HG03097 (cell line): ENCODE results near the gene GPD1L.
"Not testable (repeated sequence)": the region's sequence is repeated elsewhere in the genome, so short reads cannot be mapped to it uniquely, and the experiment has no call there.

ENCODE experiments used
- ATAC-seq: cut with Tn5 transposase; IDR thresholded peaks from one replicate; pipeline ENCODE4 v1.9.1; 2021; ENCODE audit not compliant: unreplicated experiment, low FRiP score

The GPD1L gene

DNA sequence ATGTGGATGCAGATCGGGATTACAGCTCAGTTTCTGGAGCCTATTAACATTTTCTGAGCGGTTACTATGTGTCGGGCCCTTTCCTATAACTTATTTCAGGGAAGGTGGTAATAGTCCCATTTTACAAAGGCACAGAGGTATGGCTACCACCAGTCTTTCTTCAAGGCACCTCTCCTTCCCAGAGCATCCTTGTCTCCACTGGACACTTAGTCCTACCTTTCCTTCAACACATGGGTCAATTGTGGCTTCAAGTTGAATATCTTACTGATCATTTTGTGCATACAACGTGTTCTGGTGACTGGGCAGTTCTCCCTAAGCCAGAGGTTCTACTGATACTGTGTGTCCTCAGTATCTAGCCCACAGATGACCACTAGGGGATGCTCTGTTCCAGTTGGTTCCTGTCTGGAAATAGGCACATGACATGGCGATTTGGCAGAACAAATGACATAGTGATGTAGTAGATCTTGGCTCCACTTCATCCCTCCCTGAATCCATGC, 71.3 kb downstream of the GPD1L start:
- ATAC-seq, result no peak

DNA sequence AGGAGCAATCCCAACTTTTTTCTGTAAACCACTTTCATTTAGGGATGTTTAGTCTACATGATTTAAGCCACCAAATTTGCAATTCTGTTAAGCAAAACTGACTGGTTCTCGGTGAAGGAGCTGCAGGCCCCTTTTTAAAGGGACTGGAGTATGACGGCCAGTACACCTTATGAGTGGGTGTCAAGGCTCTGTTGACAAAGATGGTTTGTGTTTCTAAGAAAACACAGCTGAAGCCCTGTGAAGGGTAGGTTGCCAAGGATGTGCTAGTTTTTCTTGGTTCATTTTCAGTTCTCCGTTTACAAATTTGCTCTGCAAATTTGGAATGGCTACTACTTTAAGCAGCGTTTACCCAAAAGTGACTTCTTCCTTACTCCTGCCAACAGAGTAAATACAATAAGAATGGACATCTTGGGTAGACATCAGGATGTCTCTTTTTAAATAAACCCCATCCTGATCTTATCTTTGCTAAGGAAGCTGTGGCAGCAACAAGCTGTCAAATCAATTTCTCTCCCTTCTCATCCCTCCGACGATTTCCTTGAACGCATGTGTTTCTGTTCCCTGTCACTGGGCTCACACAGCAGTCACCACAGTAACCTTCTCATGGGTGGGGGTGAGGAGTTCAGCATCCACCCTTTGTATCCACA, 73.8 kb downstream of the GPD1L start:
- no peak for ATAC-seq

DNA sequence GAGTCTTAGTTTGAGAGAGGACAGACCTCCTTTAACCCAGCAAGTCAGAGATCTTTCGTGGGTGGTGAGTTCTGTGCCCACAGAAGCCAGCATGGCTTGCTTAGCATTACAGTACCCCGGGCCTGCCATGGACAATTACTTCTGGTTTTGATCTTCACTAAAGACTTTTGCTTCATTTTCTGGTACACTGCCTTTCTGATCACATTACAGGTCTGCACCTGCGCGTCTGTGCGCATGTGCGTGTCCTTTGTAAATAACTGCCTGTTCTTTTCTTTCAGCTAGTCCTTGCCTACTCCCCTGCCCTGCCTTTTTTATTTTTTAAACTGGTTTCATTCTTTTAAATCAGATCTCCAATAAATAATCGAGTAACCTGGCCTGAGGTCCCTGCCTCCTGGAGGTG, 74.9 kb downstream of the GPD1L start:
- no peak for ATAC-seq

DNA sequence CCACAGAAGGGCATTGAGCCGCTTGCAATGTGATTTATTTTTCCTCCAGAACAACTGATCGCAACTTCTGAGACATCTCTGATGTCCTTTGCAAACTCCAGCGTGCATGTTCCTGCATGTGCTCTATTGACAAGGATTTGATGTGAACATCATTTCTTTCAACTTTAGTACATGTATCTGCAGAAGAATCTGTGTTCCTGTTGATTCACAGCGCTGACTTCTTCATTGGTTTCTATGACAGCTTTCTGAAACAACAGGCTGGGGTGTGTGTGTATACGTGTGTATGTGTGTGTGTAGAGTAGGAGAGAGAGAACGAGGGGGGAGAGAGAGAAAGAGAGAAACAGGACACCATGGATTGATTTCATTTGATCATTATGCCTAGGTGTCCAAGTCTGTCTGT, 75.4 kb downstream of the GPD1L start:
- ATAC-seq, result no peak

DNA sequence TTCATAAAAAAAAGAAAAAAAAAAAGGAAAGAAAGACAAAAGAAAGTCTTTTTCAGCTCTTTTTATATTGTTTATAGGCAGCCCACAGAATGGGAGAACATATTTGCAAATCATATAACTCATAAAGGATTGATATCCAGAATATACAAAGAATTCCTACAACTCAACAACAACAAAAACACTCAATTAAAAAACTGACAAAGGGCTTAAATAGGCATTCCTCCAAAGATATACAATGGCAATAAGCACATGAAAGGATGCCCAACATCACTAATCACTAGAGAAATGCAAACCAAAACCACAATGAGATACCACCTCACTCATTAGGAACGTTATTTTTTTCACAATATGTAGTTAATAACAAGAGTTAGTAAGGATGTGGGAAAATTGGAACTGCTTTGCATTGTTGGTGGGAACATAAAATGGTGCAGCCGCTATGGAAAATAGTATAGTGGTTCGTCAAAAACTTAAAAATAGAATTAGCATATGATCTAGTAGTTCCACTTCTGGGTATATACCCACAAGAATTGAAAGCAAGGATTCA, 77.8 kb downstream of the GPD1L start:
- no peak for ATAC-seq

DNA sequence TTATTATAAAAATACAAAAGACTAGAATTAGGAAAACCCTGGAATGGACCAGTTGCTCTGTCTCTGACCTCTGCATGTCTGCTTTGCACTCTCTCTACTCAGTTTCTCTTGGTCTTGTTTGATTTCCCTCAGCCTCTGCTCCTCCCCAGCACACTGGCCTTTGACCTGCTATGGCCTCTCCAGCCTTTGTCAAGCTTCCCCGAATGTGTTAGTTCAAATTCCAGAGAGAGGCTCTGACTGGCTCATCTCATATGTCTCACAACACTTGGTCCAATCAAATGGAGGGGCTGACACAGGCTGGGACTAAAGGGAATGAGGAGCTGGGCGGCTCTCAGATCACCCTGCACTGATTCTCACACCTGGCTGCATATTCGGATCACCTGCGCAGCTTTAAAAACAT, 79.7 kb downstream of the GPD1L start:
- no peak for ATAC-seq

DNA sequence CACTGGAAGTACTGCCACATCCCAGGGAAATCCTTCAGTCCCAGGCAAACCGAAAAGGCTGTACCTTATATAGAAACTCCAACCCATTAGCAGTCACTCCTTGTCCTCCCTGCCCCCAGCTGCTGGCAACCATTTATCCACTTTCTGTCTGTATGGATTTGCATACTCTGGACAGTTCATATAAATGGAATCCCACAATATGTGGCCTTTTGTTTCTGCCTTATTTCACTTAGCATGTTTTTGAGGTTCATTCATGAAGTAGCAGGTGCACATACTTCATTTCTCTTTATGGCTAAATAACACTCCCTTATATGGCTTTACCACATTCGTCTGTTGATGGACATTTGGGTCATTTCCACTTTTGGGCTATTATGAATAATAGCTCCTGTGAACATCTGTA, 80.5 kb downstream of the GPD1L start:
- ATAC-seq, result no peak

DNA sequence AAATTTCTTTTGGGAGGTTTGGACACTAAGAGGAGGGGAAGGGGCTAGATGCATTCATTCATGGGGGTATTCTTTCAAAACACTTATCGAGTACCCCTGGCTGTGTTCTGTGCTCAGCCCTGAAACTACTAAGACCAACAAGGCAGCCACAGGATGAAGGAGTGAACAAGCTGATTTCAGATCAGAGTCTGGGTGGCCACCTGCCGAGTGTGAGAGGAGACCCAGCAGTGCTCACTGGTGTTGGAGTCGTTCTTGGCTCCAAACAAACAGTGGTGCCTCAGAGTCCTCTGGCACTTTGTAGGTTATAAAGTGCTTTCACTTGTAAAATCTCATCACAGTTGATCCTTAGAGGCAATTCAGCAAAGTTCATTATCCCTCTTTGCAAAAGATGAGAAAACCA, 83.3 kb downstream of the GPD1L start:
- ATAC-seq, result no peak

DNA sequence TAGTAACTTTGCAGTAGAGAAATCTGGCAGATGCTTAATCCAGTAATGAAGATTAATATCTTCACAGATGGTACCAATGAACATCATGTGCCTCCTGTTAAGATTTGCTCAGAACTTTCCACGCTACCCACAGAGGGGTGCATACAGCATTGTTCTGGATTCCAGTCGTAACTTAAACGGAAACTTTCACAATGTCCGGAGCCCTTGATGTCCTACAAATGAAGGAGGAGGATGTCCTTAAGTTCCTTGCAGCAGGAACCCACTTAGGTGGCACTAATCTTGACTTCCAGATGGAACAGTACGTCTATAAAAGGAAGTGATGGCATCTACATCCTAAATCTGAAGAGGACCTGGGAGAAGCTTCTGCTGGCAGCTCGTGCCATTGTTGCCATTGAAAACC, 84.1 kb downstream of the GPD1L start:
- ATAC-seq, result not testable (repeated sequence)

DNA sequence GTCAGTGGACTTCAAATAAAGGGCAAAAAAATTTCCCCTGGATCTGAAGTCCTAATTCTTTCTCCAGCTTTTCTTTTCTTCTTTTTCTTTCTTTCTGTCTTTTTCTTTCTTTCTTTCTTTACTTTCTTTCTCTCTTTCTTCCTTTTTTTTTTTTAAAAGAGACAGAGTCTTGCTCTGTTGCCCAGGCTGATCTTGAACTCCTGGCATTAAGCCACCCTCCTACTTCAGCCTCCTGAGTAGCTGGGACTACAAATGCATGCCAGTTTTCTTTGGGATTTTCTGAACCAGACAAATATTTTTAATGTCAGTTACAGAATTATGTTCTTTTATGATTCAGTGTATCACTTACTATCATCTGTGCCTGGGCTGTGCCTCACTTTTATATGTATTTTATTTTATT, 86.7 kb downstream of the GPD1L start:
- no peak for ATAC-seq

DNA sequence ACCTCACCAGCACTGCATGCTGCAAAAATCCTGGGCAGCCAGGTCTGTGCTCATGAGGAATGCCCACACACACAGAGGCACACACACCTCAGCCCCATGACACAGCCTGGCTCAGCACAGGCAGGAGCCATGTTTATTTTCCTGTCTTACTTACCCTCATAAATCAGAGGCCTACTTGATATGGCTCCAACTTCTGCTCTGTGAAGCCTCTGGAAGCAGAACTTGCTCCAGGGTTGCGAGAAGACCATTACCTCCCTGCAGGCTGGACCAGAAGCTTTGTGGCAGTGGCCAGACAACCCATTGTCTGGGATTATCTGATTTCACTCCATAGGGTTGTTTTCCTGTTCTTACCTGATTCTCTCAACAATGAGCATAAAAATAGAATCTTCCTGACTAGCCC, 88.2 kb downstream of the GPD1L start:
- ATAC-seq, result no peak

DNA sequence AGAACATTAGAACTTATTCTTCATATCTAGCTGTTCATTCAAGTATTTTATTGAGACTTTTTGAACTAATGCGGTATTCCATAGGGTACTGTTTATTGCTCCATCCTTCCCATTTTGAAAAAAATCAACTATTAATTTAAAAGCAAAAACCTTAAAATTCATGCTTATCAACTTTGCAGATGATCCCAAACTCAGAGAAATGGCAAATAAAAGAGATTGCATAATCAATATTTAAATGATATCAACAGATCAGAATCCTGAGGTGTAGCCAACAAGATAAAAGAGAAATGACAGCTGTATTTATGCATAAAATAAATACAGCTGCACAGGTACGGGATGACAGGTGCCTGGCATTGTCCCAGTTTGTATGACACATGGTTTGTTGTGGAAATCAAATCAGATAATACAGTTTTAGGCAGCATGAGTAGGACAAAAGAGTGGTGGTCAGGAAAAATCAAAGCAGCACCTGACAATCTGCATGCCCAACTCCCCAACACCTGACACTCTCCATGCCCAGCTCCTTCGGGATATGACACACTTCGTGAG, 89.6 kb downstream of the GPD1L start:
- ATAC-seq, result no peak

DNA sequence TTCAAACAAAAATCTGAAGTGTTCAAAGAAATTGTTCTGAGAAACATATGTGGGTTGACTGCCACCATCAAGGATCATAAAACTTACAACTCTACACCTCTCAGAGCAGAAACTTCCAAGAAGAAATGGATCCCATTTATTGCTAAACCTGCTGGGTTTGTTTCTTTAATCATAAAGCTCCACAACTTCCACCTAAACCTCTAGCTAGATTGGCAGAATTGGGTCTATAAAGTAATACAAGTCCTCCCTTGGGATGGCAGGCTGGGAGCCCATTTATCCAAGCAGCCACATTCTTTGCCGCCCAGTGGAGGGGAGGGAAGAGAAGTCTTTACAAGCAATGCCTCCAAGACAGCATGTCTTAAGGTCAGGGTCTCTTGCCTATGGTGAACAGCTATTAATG, 91.6 kb downstream of the GPD1L start:
- ATAC-seq, result no peak

DNA sequence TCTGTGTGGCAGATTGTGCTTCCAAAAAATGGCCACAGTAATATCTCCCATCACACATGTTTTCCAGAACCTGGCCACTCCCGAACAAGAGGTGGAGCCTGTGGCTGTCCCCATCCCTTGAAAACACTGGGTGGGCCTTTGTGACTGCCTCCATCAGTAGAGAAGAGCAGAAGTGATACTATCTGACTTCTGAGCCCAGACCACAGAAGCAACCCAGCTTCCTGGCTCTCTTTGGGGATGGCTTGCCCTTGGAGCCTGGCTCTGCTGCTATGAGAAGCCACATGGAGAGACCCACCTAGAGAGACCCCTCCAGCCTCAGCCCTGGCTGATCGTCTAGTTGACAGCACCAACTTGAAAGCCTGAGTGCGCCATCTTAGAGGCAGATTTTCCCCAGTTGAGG, 92.3 kb downstream of the GPD1L start:
- no peak for ATAC-seq

DNA sequence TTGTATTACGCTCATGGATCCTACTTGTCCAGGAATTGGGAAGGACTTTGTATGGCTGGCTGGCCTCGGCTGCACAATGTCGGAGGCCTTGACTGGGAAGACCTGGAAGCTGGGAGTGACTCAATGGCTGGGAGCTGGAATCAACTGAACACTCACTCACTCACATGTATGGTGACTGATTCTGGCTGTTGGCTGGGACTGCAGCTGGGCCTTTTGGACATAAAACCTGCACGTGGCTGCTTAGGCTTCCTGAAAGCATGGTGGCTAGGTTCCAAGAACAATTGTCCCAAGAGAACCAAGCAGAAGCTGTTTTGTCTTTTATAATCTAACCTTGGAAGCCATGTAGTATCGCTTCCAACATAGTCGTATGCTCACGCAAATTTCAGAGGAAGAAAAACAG, 94.1 kb downstream of the GPD1L start:
- ATAC-seq, result no peak

DNA sequence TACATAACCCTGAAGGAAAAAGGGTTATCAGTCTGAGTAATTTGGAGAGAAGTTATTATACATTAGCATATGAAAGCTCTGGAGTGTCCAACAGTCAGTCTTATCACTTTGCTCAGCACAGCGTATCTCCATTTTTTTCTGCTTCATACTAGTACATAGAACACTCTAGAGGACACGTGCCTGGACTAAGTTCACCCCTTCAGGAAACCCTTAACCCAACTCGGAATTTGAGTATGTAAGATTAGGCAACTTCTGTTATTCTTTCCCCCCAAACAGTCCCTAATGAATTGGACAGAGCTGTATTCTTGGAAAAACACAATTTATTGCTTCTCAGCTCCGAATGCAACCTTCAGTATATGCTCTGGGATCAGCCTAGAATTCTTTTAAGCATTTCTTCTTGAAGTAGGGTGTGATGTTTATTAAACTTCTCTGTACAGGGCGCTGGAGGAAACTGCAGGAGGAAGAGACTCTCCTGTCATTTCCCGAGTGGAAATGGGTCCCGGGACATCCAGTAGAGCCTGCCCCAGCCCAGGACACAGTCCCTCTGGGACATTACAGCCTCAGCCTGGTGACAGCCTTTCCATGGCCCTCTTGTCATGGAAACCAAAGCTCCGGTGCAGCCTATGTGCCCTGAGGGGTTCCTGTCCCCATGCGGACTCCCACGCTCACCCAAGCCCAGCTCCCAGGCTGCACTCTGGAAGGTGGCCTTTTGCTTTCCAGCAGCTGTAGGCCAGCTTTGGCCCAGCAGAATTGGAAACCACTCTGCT, 94.8 kb downstream of the GPD1L start:
- no peak for ATAC-seq

DNA sequence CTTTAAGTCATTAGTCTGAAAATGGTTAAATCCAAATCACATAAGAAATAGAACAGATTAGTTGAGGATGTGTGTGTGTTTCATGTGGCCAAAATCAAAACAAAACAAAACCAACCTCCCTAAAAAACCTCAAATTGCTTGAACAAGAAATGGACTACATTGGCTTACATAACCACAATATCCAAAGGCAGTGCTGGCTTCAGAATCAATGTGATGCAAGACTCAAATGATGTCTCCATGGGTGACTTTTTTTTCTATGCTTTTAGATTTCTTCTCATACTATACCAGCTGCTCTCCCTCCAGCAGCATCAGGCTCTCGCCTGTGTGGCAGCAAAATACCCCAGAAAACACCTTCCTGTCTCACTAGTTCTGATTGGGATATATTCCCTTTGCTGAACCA, 96.1 kb downstream of the GPD1L start:
- no peak for ATAC-seq

DNA sequence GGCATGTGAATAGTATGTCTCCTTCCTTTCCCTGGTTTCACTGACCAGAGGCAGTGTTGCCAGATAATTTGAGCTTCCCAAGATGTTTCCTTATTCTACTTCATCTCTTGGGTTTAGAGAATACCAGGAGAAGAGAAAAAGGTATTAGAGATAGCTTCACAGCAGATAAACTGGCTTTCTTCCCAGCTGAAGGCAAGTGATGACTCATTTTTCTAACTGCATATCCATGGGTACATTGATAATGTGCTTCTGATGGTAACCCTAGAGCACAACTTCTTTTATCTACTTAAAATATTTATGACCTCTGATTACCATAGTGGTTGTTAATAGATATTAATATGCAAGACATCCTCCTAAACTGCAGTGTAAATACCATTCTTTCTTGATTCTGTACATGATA, 97.4 kb downstream of the GPD1L start:
- ATAC-seq, result no peak

DNA sequence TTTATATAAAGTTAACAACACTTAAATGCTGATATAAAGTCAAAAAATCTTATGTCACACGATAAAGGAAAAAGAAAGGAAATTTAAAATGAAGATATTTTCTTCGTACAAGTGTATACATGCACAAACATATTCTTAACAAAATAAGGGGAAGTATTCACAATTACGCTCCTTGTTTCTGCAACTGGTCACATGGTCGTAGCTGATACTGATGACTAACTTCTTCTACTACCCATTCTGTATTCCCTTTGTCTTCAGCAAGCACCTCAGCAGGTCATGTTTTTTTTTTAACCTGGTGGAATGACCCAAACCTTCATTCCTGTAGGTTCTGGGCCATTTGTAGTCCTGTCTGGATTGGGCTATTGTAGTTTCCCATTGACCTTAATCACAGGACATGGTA, 102.0 kb downstream of the GPD1L start:
- ATAC-seq, result no peak

DNA sequence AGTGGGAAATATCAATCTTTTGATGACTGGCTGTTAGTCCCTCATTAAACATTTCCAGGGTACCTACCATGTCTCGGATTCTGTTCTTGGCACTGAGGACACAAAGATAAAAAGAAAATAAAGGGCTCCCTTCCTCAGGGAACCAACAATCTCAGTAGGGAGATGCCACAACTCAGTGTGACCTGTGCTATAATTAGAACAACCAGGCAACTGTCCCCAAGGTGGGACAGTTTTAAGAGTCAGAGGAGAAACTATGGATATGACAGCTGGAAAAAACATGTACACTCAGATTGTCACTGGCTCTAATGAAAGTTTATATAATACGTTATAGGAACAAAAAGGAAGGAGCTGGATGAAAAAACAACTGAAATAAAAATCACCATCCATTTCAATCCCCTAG, 108.8 kb downstream of the GPD1L start:
- ATAC-seq, result no peak

DNA sequence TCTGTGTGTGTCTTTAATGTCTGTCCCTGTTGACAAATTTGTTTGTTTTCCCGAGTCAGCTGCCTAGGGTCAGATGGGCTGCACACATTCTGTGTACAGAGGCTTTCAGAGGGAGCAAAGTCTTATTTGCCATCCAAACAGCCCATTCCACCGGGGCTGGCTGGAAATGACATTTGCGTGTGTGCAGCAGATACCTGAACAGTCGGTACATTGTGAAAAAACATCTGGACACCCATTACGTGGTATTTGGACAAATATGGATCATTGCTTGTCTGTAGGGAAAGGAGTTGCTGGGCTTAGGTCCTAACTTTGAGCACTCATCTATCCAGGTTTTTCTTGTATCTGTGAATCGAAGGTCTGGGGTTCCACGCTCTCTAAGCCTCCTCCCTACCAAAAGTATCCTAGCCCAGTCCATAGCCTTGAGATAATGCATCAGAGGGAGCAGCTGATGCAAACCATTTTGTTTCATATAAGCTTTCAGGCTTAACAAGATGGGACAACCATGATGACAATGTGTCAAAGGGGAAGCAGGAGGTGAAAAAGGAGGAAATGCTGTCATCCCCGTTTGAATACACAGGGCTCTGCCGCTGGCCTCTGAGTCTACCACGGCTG, 109.9 kb downstream of the GPD1L start:
- no peak for ATAC-seq
